Endothelial cell of umbilical vein (primary cell): ENCODE results near the gene DNHD1.

Experiments used
- CTCF ChIP-seq, 2 donors: IDR thresholded peaks; 1 replicate in 1 of 2; 2 replicates in 1 of 2; pipeline ENCODE4 v1.5.1; 2011; ENCODE audit warnings: low read length in 2 of 2, mild to moderate bottlenecking in 2 of 2, moderate library complexity in 2 of 2, control low read depth in 1 of 2, inconsistent platforms in 1 of 2, low read depth in 1 of 2; ENCODE audit not compliant: insufficient read depth in 1 of 2; ENCODE audit errors: extremely low read depth in 1 of 2
- EZH2 ChIP-seq: IDR thresholded peaks from 2 replicates; pipeline ENCODE4 v1.6.1; 2012; ENCODE audit warnings: borderline replicate concordance, low read depth, mild to moderate bottlenecking, moderate library complexity, low read length, inconsistent platforms; ENCODE audit not compliant: severe bottlenecking
- GATA2 ChIP-seq: IDR thresholded peaks from 2 replicates; pipeline ENCODE4 v1.7.0; 2011; ENCODE audit warnings: low read depth, mild to moderate bottlenecking, moderate library complexity, mixed read lengths, low read length; ENCODE audit not compliant: insufficient read length, insufficient read depth
- JUN ChIP-seq: IDR thresholded peaks from 2 replicates; pipeline ENCODE4 v1.6.1; 2011; ENCODE audit warnings: borderline replicate concordance, low read depth; ENCODE audit not compliant: insufficient read length, insufficient read depth
- MAX ChIP-seq: IDR thresholded peaks from 2 replicates; pipeline ENCODE4 v1.6.1; 2011; ENCODE audit not compliant: insufficient read depth, insufficient read length
- MYC ChIP-seq: IDR thresholded peaks from one replicate; pipeline ENCODE4 v1.6.1; 2011; ENCODE audit warnings: mild to moderate bottlenecking, low read depth, low read length
- POLR2A ChIP-seq: IDR thresholded peaks from 2 replicates; pipeline ENCODE4 v1.6.1; 2012; ENCODE audit warnings: low read depth, mild to moderate bottlenecking, control low read depth, low read length
- POLR2AphosphoS5 ChIP-seq: IDR thresholded peaks from 2 replicates; pipeline ENCODE4 v1.6.1; 2012; ENCODE audit warnings: low read depth, mild to moderate bottlenecking, control low read depth, low read length, moderate library complexity; ENCODE audit not compliant: insufficient read depth

- TF ChIP-seq CTCF (IDR thresholded peaks at IDR 0.05; ENCODE audit: extremely low read depth in 1 of 2, insufficient read depth in 1 of 2, low read depth in 1 of 2, low read length in 2 of 2), result no peak
- no peak for TF ChIP-seq EZH2
- TF ChIP-seq MAX, result no peak
- no peak for TF ChIP-seq POLR2AphosphoS5
- no peak for TF ChIP-seq POLR2A
- TF ChIP-seq GATA2, result no peak
- no peak for TF ChIP-seq MYC
- no peak for TF ChIP-seq JUN
These were observed 119.6 kb downstream of the DNHD1 start for GRCh38 chr11:6616596-6617250.
